Measurements from ENCODE around the gene COPE. TPM values are rescaled to one million over a fixed set of nuclear protein-coding genes. Genes with fewer than 3 reads are reported as not detected.

The COPE gene
- total and polyA plus RNA-seq, 2 of the 8 experiments (the other 6 are each of a cell fraction or from before 2014, with no cell fraction given): 178 to 356 TPM

DNA sequence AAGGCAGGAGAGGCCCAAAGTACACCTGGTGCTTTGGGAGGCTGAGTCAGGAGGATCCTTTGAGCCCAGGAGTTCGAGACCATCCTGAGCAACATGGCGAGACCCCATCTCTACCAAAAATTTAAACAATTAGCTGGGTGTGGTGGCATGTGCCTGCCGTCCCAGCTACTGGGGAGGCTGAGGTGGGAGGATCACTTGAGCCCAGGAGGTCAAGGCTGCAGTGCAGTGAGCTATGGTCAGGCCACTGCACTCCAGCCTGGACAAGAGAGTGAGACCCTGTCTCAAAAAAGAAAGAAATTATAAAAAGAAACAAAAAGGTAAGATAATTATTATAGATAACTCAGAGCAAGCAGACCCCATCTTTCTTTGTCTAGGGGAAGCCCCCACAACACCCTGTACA lies 20.0 kb upstream of the COPE start:
- Histone ChIP-seq H3K56ac (replicated peaks; ENCODE audit: insufficient read length, low read depth, low read length) (no peak overlapping the region), H3K79me2 (ENCODE audit: control insufficient read depth in 1 of 2, insufficient read depth in 2 of 2, low read length in 2 of 2) (peaks cover 0 to 5% of the 10 kb centered on the region in 2 experiments; a peak in 1 of 4 replicates), H3K4me2 (ENCODE audit: insufficient read depth in 1 of 2, low read depth in 2 of 2, low read length in 2 of 2) (peak overlapping the region; percentile 70 to 80), H4K5ac (ENCODE audit: insufficient read length, low read depth, low read length) (no peak overlapping the region), H2BK20ac (ENCODE audit: low read length) (peak overlapping the region; percentile 34; the same call in 1 of the 2 replicates), H3K23ac (ENCODE audit: insufficient read length) (no peak overlapping the region), H2BK5ac (ENCODE audit: low read depth, low read length) (peak overlapping the region; percentile 15; the same call in 1 of the 2 replicates), H3K9ac (replicated peaks in 1 of 4; ENCODE audit: extremely low read depth in 1 of 4, low read depth in 3 of 4, low read length in 3 of 4) (no peak overlapping the region; a peak in 1 of 7 replicates), H3K79me1 (ENCODE audit: low read depth, low read length) (peaks cover 3% of the 10 kb centered on the region; the same call in 1 of the 2 replicates), H3K23me2 (ENCODE audit: low read depth, low read length) (peaks cover 10% of the 10 kb centered on the region; the same call in 1 of the 2 replicates), H2AK5ac (ENCODE audit: low read depth, low read length) (peak overlapping the region; percentile 90; the same call in 1 of the 2 replicates), H2BK120ac (replicated peaks; ENCODE audit: low read depth, low read length) (peak overlapping the region; percentile 43), H4K20me1 (replicated peaks in 1 of 2; ENCODE audit: control insufficient read depth in 1 of 2, insufficient read depth in 2 of 2, low read length in 2 of 2) (peaks cover 2 to 3% of the 10 kb centered on the region in 2 experiments), H4K8ac (ENCODE audit: extremely low read depth, insufficient read depth, low read length) (no peak overlapping the region), H2AFZ (ENCODE audit: low read length) (no peak overlapping the region), H3K9me3 (ENCODE audit: insufficient read depth in 2 of 2, low read depth in 1 of 2, low read length in 1 of 2) (no peaks in the 10 kb centered on the region), H3K14ac (ENCODE audit: insufficient read length) (no peak overlapping the region), H3K4me1 (replicated peaks in 1 of 4; ENCODE audit: control insufficient read depth in 3 of 4, insufficient read depth in 4 of 4, low read length in 3 of 4) (peaks cover 5 to 18% (median 9%) of the 10 kb centered on the region in 4 experiments), H4K91ac (replicated peaks; ENCODE audit: insufficient read length, low read length) (peak overlapping the region; percentile 65), H3K27me3 (replicated peaks in 1 of 4; ENCODE audit: control insufficient read depth in 3 of 4, extremely low read depth in 1 of 4, insufficient read depth in 3 of 4, low read length in 3 of 4) (no peaks in the 10 kb centered on the region), H3K4me3 (ENCODE audit: extremely low read depth in 1 of 4, insufficient read depth in 2 of 4, low read depth in 3 of 4, low read length in 4 of 4) (peak overlapping the region; percentile 45 to 77 (median 66); a peak in 7 of 8 replicates), H3K4ac (replicated peaks; ENCODE audit: insufficient read length, low read depth, low read length) (peak overlapping the region; percentile 53), H2BK15ac (ENCODE audit: low read length) (peak overlapping the region; percentile 65; the same call in 1 of the 2 replicates), H3K18ac (ENCODE audit: extremely low read depth, low read length) (peak overlapping the region; percentile 85), H3K27ac (ENCODE audit: low read depth, low read length) (no peak overlapping the region), H2BK12ac (ENCODE audit: low read depth, low read length) (peak overlapping the region; percentile 63; the same call in 1 of the 2 replicates), H3K36me3 (ENCODE audit: control insufficient read depth in 2 of 4, insufficient read depth in 4 of 4, low read length in 3 of 4) (peaks cover 2 to 21% (median 7%) of the 10 kb centered on the region in 4 experiments; a peak in 5 of 8 replicates)
- no peak for DNase-seq (ENCODE audit: low read depth in 1 of 2, low spot score in 2 of 2)
- POLR2A ChIA-PET (ENCODE audit: partially characterized antibody): interaction anchor here (0.7 to 2.2 kb wide), 12 partner anchors 7 to 85 kb away, joined by 3 to 18 read pairs (median 6); partner anchors contain the start of genes COPE and DDX49
- CTCF ChIA-PET (ENCODE audit: partially characterized antibody): interaction anchor here (0.6 to 1.5 kb wide), 4 partner anchors 9 to 115 kb away, joined by 3 to 5 read pairs (median 3); no protein-coding TSS in a partner anchor
- FAIRE-seq: no peak
- WGBS, 2 experiments (ENCODE audit: extremely low coverage in 1 of 2, insufficient coverage in 1 of 2, insufficient read length in 1 of 2, insufficient replicate concordance in 2 of 2, low coverage in 1 of 2, low lambda C conversion rate in 2 of 2, missing lambda C conversion rate in 1 of 2): 92% methylated on average over 3 of the region's 3 CpGs; no CpG with 5 or more reads in 1 of the 2 experiments
